Activated T-cell treated with anti-CD3 and anti-CD28 coated beads for 1 hour (primary cell): ENCODE results near the gene NDUFS2.
"Not testable (repeated sequence)": the region's sequence is repeated elsewhere in the genome, so short reads cannot be mapped to it uniquely, and the experiment has no call there.

ENCODE experiments used
- DNase-seq: peaks from one replicate; pipeline ENCODE4 v3.0.0-alpha.2; 2020; ENCODE audit warnings: low read depth

NDUFS2 gene

GRCh38 chr1:161220002-161220401 lies 17.8 kb downstream of the NDUFS2 start:
- no peak for DNase-seq

GRCh38 chr1:161222175-161223019 lies 20.2 kb downstream of the NDUFS2 start:
- DNase-seq = no peak

GRCh38 chr1:161223805-161224694 lies 21.9 kb downstream of the NDUFS2 start:
- DNase-seq = no peak

- DNase-seq = not testable (repeated sequence)
Observed at GRCh38 chr1:161224695-161225087, 22.5 kb downstream of the NDUFS2 start.

GRCh38 chr1:161225178-161225533 lies 23.0 kb downstream of the NDUFS2 start:
- DNase-seq = no peak

GRCh38 chr1:161225534-161226319 lies 23.6 kb downstream of the NDUFS2 start, which contains the start of gene TOMM40L:
TOMM40L (plus strand) TSS chr1:161226060; CDS start chr1:161226490, 430 bp downstream.
- peak; percentile 74 for DNase-seq

- DNase-seq = no peak
Observed at GRCh38 chr1:161226320-161226711, 24.1 kb downstream of the NDUFS2 start.

- DNase-seq = no peak
Observed at GRCh38 chr1:161226759-161227158, 24.6 kb downstream of the NDUFS2 start.

GRCh38 chr1:161227196-161227871 lies 25.2 kb downstream of the NDUFS2 start:
- peak; percentile 93 for DNase-seq

- DNase-seq = no peak
Observed at GRCh38 chr1:161228032-161228431, 25.9 kb downstream of the NDUFS2 start.

GRCh38 chr1:161229896-161230295 lies 27.7 kb downstream of the NDUFS2 start:
- DNase-seq = no peak

- no peak for DNase-seq
Observed at GRCh38 chr1:161230762-161231161, 28.6 kb downstream of the NDUFS2 start.

- no peak for DNase-seq
Observed at GRCh38 chr1:161233102-161233501, 30.9 kb downstream of the NDUFS2 start.

- DNase-seq = no peak
Observed at GRCh38 chr1:161235957-161236775, 34.0 kb downstream of the NDUFS2 start.

- no peak for DNase-seq
Observed at GRCh38 chr1:161238039-161238473, 35.9 kb downstream of the NDUFS2 start, which contains the start of gene NR1I3. NR1I3 (minus strand) TSS chr1:161238203; CDS start chr1:161236565, 1,638 bp downstream.

- no peak for DNase-seq
Observed at GRCh38 chr1:161241682-161242081, 39.5 kb downstream of the NDUFS2 start.

- DNase-seq = no peak
Observed at GRCh38 chr1:161242313-161242712, 40.1 kb downstream of the NDUFS2 start.

- DNase-seq = no peak
Observed at GRCh38 chr1:161244888-161245287, 42.7 kb downstream of the NDUFS2 start.

GRCh38 chr1:161250100-161250499 lies 47.9 kb downstream of the NDUFS2 start:
- not testable (repeated sequence) for DNase-seq

- DNase-seq = no peak
Observed at GRCh38 chr1:161250829-161251228, 48.7 kb downstream of the NDUFS2 start.
